K562 (cell line): ENCODE results near the gene SLC5A2. TPM values are rescaled to one million over a fixed set of nuclear protein-coding genes. Genes with fewer than 3 reads are reported as not detected.
A peak's percentile ranks its signal among the peaks of the same experiment; 100 is the strongest.

Source experiments
- CUX1 ChIP-seq: fragments of 200-800 bp; sonication (Bioruptor generic); IDR thresholded peaks from 2 replicates; pipeline ENCODE4 v1.6.1; 2016; ENCODE audit warnings: missing genetic modification characterization, missing compliant biosample characterization
- FOXJ2 ChIP-seq: fragments of 200-800 bp; sonication (Bioruptor generic); IDR thresholded peaks from 2 replicates; pipeline ENCODE4 v1.6.1; 2016; ENCODE audit warnings: missing genetic modification characterization, missing compliant biosample characterization
- GABPB1 ChIP-seq: sonication (generic); formaldehyde crosslinking; IDR thresholded peaks from 2 replicates; pipeline ENCODE4 v1.8.0; 2022; ENCODE audit warnings: mild to moderate bottlenecking, missing genetic modification reagents
- GATAD2B ChIP-seq: fragments of 450-650 bp; IDR thresholded peaks from 2 replicates; pipeline ENCODE4 v1.6.1; 2017; ENCODE audit warnings: mild to moderate bottlenecking, borderline replicate concordance
- HDAC2 ChIP-seq: fragments of 450-650 bp; IDR thresholded peaks from 2 replicates; pipeline ENCODE4 v1.6.1; 2016; ENCODE audit warnings: mild to moderate bottlenecking
- NONO ChIP-seq, 2 experiments: fragments of 200-400 bp in 1 of 2; fragments of 450-650 bp in 1 of 2; formaldehyde crosslinking in 1 of 2; IDR thresholded peaks; 2 replicates each; pipeline ENCODE4 v1.6.1; 2017; ENCODE audit warnings: low read depth in 2 of 2, mild to moderate bottlenecking in 2 of 2, moderate library complexity in 2 of 2, low read length in 1 of 2
- RNF219 ChIP-seq: fragments of 250-450 bp; sonication (Bioruptor Pico); IDR thresholded peaks from 2 replicates; pipeline ENCODE4 v1.5.0; 2022; ENCODE audit warnings: mild to moderate bottlenecking
- SPI1 ChIP-seq: IDR thresholded peaks from 2 replicates; pipeline ENCODE4 v1.6.1; 2011; ENCODE audit warnings: low read depth, low read length, control low read depth, borderline replicate concordance
- THRA ChIP-seq: fragments of 450-650 bp; IDR thresholded peaks from 2 replicates; pipeline ENCODE4 v1.6.1; 2017; ENCODE audit warnings: mild to moderate bottlenecking, moderate library complexity
- polyA plus RNA-seq, 8 experiments: library from polyadenylated mRNA; depleted of rRNA in 4 of 8; stranded (reverse) in 5 of 8; unstranded in 3 of 8; fragments of >200 nt; fragmentation: Nextera tagmentation in 2 of 8; fragmentation: Illumina TruSeq in 1 of 8; extraction: Ambion mirVana in 2 of 8; extraction: Trizol in 1 of 8; gene quantifications; 2 replicates each; pipeline versions ENCODE4 v1.2.1 to v1.2.3, GENCODE V29; 2011 to 2014; ENCODE audit warnings: inconsistent platforms in 1 of 8, missing spikeins in 1 of 8
- total RNA-seq, 7 experiments: library from RNA; depleted of rRNA in 6 of 7; stranded (reverse); fragments of >200 nt in 6 of 7; fragmentation: Illumina TruSeq in 2 of 7; extraction: Trizol in 2 of 7; gene quantifications; 2 replicates each; pipeline versions ENCODE4 v1.2.1 to v1.2.3, GENCODE V29; 2011 to 2021; ENCODE audit warnings: low replicate concordance in 1 of 7

The SLC5A2 gene
- total and polyA plus RNA-seq, 9 of the 15 experiments (the other 6 are each of a cell fraction or from before 2014, with no cell fraction given): 0.07 to 2.7 (median 2.2) TPM; not detected in 6

- TF ChIP-seq RNF219 (CRISPR knock-in tag) (no peak), THRA (no peak), GABPB1 (peak; percentile 94), SPI1 (0 out of 2 replicates have a peak, but pooled peaks have one; percentile 38), GATAD2B (no peak; the same call in 1 of the 2 replicates), CUX1 (no peak), FOXJ2 (0 out of 2 replicates have a peak, but pooled peaks have one; percentile 48), NONO (IDR thresholded peaks at IDR 0.05; ENCODE audit: low read depth in 2 of 2, low read length in 1 of 2) (peak; percentile 29 to 83; a peak in 2 of 4 replicates), HDAC2 (no peak)
These were observed 25.2 kb downstream of the SLC5A2 start, which contains the start of gene RUSF1 (continued) for GRCh38 chr16:31507929-31508705.
